Neural cell (in vitro differentiated cells): ENCODE measurements around the gene WIZ. TPM values are rescaled to one million over a fixed set of nuclear protein-coding genes. Genes with fewer than 3 reads are reported as not detected.

ENCODE experiments used
- H2AFZ ChIP-seq: fragments of 200-600, 300-800 bp; sonication (generic), shearing (Covaris generic); 2 replicates; pipeline ENCODE4 v1.6.0; 2014; ENCODE audit warnings: low read depth, mild to moderate bottlenecking, antibody characterized with exemption, low read length, moderate library complexity
- H3F3A ChIP-seq: fragments of 200-600 bp; shearing (Covaris generic); 2 replicates; pipeline ENCODE4 v1.6.1; 2016; ENCODE audit warnings: mild to moderate bottlenecking, moderate library complexity, mixed read lengths, antibody characterized with exemption, low read length; ENCODE audit not compliant: insufficient read depth, poor library complexity, severe bottlenecking
- H3K27ac ChIP-seq: fragments of 200-600, 300-800 bp; sonication (generic), shearing (Covaris generic); 2 replicates; pipeline ENCODE4 v1.5.1; 2014; ENCODE audit warnings: mild to moderate bottlenecking, low read length, moderate library complexity
- H3K27me3 ChIP-seq: fragments of 300-800, 200-600 bp; sonication (generic), shearing (Covaris generic); 2 replicates; pipeline ENCODE4 v1.6.0; 2014; ENCODE audit warnings: mild to moderate bottlenecking, low read depth, low read length, moderate library complexity; ENCODE audit not compliant: insufficient read depth
- H3K36me3 ChIP-seq: fragments of 300-800, 200-600 bp; sonication (generic), shearing (Covaris generic); 2 replicates; pipeline ENCODE4 v1.5.1; 2014; ENCODE audit warnings: mild to moderate bottlenecking, antibody characterized with exemption, low read length, moderate library complexity; ENCODE audit not compliant: insufficient read depth
- H3K4me2 ChIP-seq: fragments of 300-800, 200-600 bp; sonication (generic), shearing (Covaris generic); 2 replicates; pipeline ENCODE4 v1.6.0; 2014; ENCODE audit warnings: mild to moderate bottlenecking, low read length
- H3K4me3 ChIP-seq: fragments of 300-800, 200-600 bp; sonication (generic), shearing (Covaris generic); 2 replicates; pipeline ENCODE4 v1.5.1; 2014; ENCODE audit warnings: mild to moderate bottlenecking, low read length, moderate library complexity
- H3K79me2 ChIP-seq: fragments of 200-600 bp; shearing (Covaris generic); replicated peaks from 2 replicates; pipeline ENCODE4 v1.6.0; 2014; ENCODE audit warnings: mild to moderate bottlenecking, low read length, moderate library complexity; ENCODE audit not compliant: insufficient read depth
- H3K9ac ChIP-seq: fragments of 300-800, 200-600 bp; sonication (generic), shearing (Covaris generic); 2 replicates; pipeline ENCODE4 v1.6.1; 2016; ENCODE audit warnings: mild to moderate bottlenecking, low read length, mixed read lengths
- H3K9me2 ChIP-seq: fragments of 200-600 bp; shearing (Covaris generic); 2 replicates; pipeline ENCODE4 v1.6.1; 2016; ENCODE audit warnings: mild to moderate bottlenecking, low read length, mixed read lengths; ENCODE audit not compliant: insufficient read depth
- H3K9me3 ChIP-seq: fragments of 200-600, 300-800 bp; sonication (generic), shearing (Covaris generic); 2 replicates; pipeline ENCODE4 v1.6.1; 2016; ENCODE audit warnings: mild to moderate bottlenecking, mixed run types, low read length, moderate library complexity, mixed read lengths
- H4K20me1 ChIP-seq: fragments of 200-600 bp; shearing (Covaris generic); 2 replicates; pipeline ENCODE4 v1.6.1; 2016; ENCODE audit warnings: mild to moderate bottlenecking, mixed run types; ENCODE audit not compliant: insufficient read depth
- CTCF ChIP-seq: fragments of 450-650 bp; IDR thresholded peaks from 2 replicates; pipeline ENCODE4 v1.5.1; 2014; ENCODE audit warnings: antibody characterized with exemption, mild to moderate bottlenecking, moderate library complexity; ENCODE audit not compliant: poor library complexity, severe bottlenecking
- EP300 ChIP-seq: fragments of 450-650 bp; conservative IDR thresholded peaks from 2 replicates; pipeline ENCODE4 v1.6.1; 2014; ENCODE audit warnings: antibody characterized with exemption, mild to moderate bottlenecking, moderate library complexity; ENCODE audit not compliant: poor library complexity, severe bottlenecking
- EZH2 ChIP-seq: fragments of 200-600, 300-800 bp; shearing (Covaris generic), sonication (generic); IDR thresholded peaks from 2 replicates; pipeline ENCODE4 v1.6.1; 2014; ENCODE audit warnings: antibody characterized with exemption, low read length, borderline replicate concordance, mild to moderate bottlenecking; ENCODE audit not compliant: insufficient read depth, poor library complexity, severe bottlenecking
- MXI1 ChIP-seq: fragments of 450-650 bp; conservative IDR thresholded peaks from 2 replicates; pipeline ENCODE4 v1.6.1; 2014; ENCODE audit warnings: antibody characterized with exemption, mild to moderate bottlenecking; ENCODE audit not compliant: poor library complexity, severe bottlenecking
- POLR2AphosphoS5 ChIP-seq: IDR thresholded peaks from 2 replicates; pipeline ENCODE4 v1.6.1; 2012
- RAD21 ChIP-seq: fragments of 450-650 bp; conservative IDR thresholded peaks from 2 replicates; pipeline ENCODE4 v1.6.1; 2014; ENCODE audit warnings: antibody characterized with exemption, mild to moderate bottlenecking, moderate library complexity
- REST ChIP-seq: IDR thresholded peaks from 2 replicates; pipeline ENCODE4 v1.6.1; 2012; ENCODE audit warnings: borderline replicate concordance
- SMC3 ChIP-seq: fragments of 450-650 bp; conservative IDR thresholded peaks from 2 replicates; pipeline ENCODE4 v1.6.1; 2014; ENCODE audit warnings: antibody characterized with exemption, mild to moderate bottlenecking, moderate library complexity; ENCODE audit not compliant: poor library complexity
- TAF1 ChIP-seq: IDR thresholded peaks from 2 replicates; pipeline ENCODE4 v1.6.1; 2012; ENCODE audit warnings: low read depth
- polyA plus RNA-seq: library from polyadenylated mRNA; depleted of rRNA; stranded (reverse); fragments of >200 nt; gene quantifications from 2 replicates; pipeline ENCODE4 v1.2.3, GENCODE V29; 2014

The WIZ gene
- polyA plus RNA-seq, 1 donor from 2014 or later = 13.0 TPM

- Histone ChIP-seq H3K79me2 (peaks cover 14% of the 10 kb centered on the region), H4K20me1 (no peaks in the 10 kb centered on the region), H3K4me3 (no peak overlapping the region), H3K36me3 (no peaks in the 10 kb centered on the region), H3F3A (no peaks in the 10 kb centered on the region), H3K27me3 (no peaks in the 10 kb centered on the region), H3K27ac (no peak overlapping the region), H3K9me2 (no peaks in the 10 kb centered on the region), H3K9me3 (no peaks in the 10 kb centered on the region), H2AFZ (no peak overlapping the region), H3K4me2 (no peak overlapping the region), H3K9ac (no peak overlapping the region)
- no peak for TF ChIP-seq REST
- TF ChIP-seq CTCF = no peak
- no peak for TF ChIP-seq MXI1
- no peak for TF ChIP-seq POLR2AphosphoS5
- no peak for TF ChIP-seq RAD21
- no peak for TF ChIP-seq TAF1
- TF ChIP-seq SMC3 = no peak
- TF ChIP-seq EP300 = no peak
- no peak for TF ChIP-seq EZH2
Measured at GRCh38 chr19:15436012-15436825, 13.5 kb downstream of the WIZ start.

GRCh38 chr19:15433519-15434069 is 16.2 kb downstream of the WIZ start:
- Histone ChIP-seq H3K27ac (peak overlapping the region; percentile 70), H3K9me3 (no peaks in the 10 kb centered on the region), H3K9me2 (no peaks in the 10 kb centered on the region), H3K4me2 (no peak overlapping the region), H3K36me3 (no peaks in the 10 kb centered on the region), H3K79me2 (peaks cover 30% of the 10 kb centered on the region), H3K9ac (peak overlapping the region; percentile 73), H3F3A (no peaks in the 10 kb centered on the region), H3K4me3 (peak overlapping the region; percentile 73), H2AFZ (peak overlapping the region; percentile 60), H4K20me1 (no peaks in the 10 kb centered on the region), H3K27me3 (no peaks in the 10 kb centered on the region)
- TF ChIP-seq REST (no peak), CTCF (no peak), EP300 (no peak), RAD21 (no peak), EZH2 (no peak), MXI1 (no peak), POLR2AphosphoS5 (no peak), TAF1 (no peak), SMC3 (no peak)
